Right lobe of liver (tissue), 4 donors: ENCODE data around the gene SLC50A1.

Source experiments
- POLR2A ChIP-seq: fragments of 450-650 bp; IDR thresholded peaks from one replicate; pipeline ENCODE4 v1.6.1; 2017; ENCODE audit warnings: antibody characterized with exemption, mild to moderate bottlenecking
- TF ChIP-seq, protein P1 (sequence below), 4 donors: fragments of 200-600 bp in 3 of 4; fragments of 450-650 bp in 1 of 4; IDR thresholded peaks; one replicate each; pipeline versions ENCODE4 v1.5.1 to v1.8.0; 2016 to 2022; ENCODE audit warnings: antibody characterized with exemption in 4 of 4, mild to moderate bottlenecking in 2 of 4
- donor health status: DM: no; HTN: no; CAD: no.
- donor health status: DM: no; HTN: no; CAD: no.
- donor health status: DM: no; HTN: yes; CAD: no.

DNA sequence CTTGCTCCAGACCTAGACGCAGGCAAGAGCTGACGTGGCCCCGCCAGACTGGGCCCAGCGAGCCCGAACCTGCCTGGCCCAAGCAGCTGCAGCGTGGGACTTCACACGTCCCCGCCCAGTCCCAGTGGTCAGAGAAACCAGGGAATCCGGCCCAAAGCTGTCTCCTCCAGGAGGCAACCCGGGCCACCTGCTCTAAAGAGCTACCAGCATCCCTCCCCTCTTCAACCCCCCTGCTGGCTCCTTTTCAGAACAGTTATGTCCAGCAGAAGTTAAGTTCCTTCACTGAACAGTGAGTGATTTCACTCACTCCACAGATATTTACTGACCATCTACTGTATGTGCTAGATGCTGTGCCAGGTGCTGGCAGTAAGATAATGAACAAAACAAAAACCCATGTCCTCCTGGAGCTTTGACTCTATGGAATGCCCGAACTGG is 10.1 kb upstream of the SLC50A1 start:
- TF ChIP-seq, protein P1, sequence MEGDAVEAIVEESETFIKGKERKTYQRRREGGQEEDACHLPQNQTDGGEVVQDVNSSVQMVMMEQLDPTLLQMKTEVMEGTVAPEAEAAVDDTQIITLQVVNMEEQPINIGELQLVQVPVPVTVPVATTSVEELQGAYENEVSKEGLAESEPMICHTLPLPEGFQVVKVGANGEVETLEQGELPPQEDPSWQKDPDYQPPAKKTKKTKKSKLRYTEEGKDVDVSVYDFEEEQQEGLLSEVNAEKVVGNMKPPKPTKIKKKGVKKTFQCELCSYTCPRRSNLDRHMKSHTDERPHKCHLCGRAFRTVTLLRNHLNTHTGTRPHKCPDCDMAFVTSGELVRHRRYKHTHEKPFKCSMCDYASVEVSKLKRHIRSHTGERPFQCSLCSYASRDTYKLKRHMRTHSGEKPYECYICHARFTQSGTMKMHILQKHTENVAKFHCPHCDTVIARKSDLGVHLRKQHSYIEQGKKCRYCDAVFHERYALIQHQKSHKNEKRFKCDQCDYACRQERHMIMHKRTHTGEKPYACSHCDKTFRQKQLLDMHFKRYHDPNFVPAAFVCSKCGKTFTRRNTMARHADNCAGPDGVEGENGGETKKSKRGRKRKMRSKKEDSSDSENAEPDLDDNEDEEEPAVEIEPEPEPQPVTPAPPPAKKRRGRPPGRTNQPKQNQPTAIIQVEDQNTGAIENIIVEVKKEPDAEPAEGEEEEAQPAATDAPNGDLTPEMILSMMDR (IDR thresholded peaks at IDR 0.05), result peak in 1 of 4 donors; percentile 11
- TF ChIP-seq POLR2A, result no peak
